Duodenal mucosa (tissue), 2 donors: Measurements from ENCODE around the gene CTNNA2.

ENCODE experiments used
- H3K27ac ChIP-seq: one replicate; pipeline ENCODE4 v1.7.0; 2013; ENCODE audit warnings: low read depth, low read length
- H3K27me3 ChIP-seq, 2 donors: one replicate each; pipeline ENCODE4 v1.7.0; 2013; ENCODE audit warnings: low read length in 2 of 2, control low read depth in 1 of 2; ENCODE audit not compliant: insufficient read depth in 2 of 2, control insufficient read depth in 1 of 2
- H3K36me3 ChIP-seq, 2 donors: one replicate each; pipeline ENCODE4 v1.7.0; 2013; ENCODE audit warnings: low read length in 2 of 2, control low read depth in 1 of 2; ENCODE audit not compliant: insufficient read depth in 2 of 2, control insufficient read depth in 1 of 2
- H3K4me1 ChIP-seq, 2 donors: one replicate each; pipeline ENCODE4 v1.7.0; 2013; ENCODE audit warnings: low read length in 2 of 2, control low read depth in 1 of 2; ENCODE audit not compliant: insufficient read depth in 2 of 2, control insufficient read depth in 1 of 2
- H3K4me3 ChIP-seq, 2 donors: one replicate each; pipeline ENCODE4 v1.7.0; 2013; ENCODE audit warnings: low read length in 2 of 2, low read depth in 1 of 2
- H3K9ac ChIP-seq, 2 donors: one replicate each; pipeline ENCODE4 v1.7.0; 2013; ENCODE audit warnings: low read length in 2 of 2, low read depth in 1 of 2
- H3K9me3 ChIP-seq, 2 donors: one replicate each; pipeline ENCODE4 v1.7.0; 2013; ENCODE audit warnings: low read length in 2 of 2, control low read depth in 1 of 2; ENCODE audit not compliant: control insufficient read depth in 1 of 2

Gene CTNNA2

GRCh38 chr2:79770926-79771325, 258.1 kb downstream of the CTNNA2 start:
- H3K4me1 ChIP-seq = no peaks in the 10 kb centered on the region
- no peaks in the 10 kb centered on the region for H3K27me3 ChIP-seq
- H3K9ac ChIP-seq = no peak overlapping the region
- no peak overlapping the region for H3K4me3 ChIP-seq
- H3K36me3 ChIP-seq = no peaks in the 10 kb centered on the region
- no peak overlapping the region for H3K27ac ChIP-seq
- no peaks in the 10 kb centered on the region for H3K9me3 ChIP-seq

GRCh38 chr2:79771493-79771892, 258.6 kb downstream of the CTNNA2 start:
- Histone ChIP-seq H3K4me3 (no peak overlapping the region), H3K27ac (no peak overlapping the region), H3K27me3 (no peaks in the 10 kb centered on the region), H3K4me1 (no peaks in the 10 kb centered on the region), H3K36me3 (no peaks in the 10 kb centered on the region), H3K9ac (no peak overlapping the region), H3K9me3 (no peaks in the 10 kb centered on the region)

- no peaks in the 10 kb centered on the region for H3K27me3 ChIP-seq
- no peak overlapping the region for H3K27ac ChIP-seq
- no peaks in the 10 kb centered on the region for H3K9me3 ChIP-seq
- H3K9ac ChIP-seq = no peak overlapping the region
- H3K4me3 ChIP-seq = no peak overlapping the region
- no peaks in the 10 kb centered on the region for H3K4me1 ChIP-seq
- H3K36me3 ChIP-seq = no peaks in the 10 kb centered on the region
Observed at GRCh38 chr2:79774016-79774415, 261.2 kb downstream of the CTNNA2 start.

DNA sequence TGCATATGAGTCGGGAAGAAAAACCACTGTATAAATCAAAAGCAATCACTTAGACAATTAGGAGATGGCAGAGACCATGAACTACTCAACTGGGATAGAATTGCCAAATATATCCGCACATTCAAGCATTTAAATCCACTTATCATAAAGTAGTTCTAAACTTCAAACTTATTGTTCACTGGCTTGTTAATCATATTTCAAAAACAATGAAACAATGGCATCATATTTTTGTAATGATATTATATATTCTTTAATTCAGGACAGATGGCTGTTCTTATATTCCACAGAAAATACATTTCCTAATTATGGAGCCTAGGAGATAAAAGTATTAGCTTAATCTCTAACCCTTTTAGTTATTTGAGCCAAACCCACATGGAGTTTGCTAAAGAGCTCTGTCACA, 263.6 kb downstream of the CTNNA2 start:
- H3K27ac ChIP-seq = no peak overlapping the region
- no peak overlapping the region for H3K9ac ChIP-seq

GRCh38 chr2:79780781-79781180, 267.9 kb downstream of the CTNNA2 start:
- Histone ChIP-seq H3K27ac (no peak overlapping the region), H3K36me3 (no peaks in the 10 kb centered on the region), H3K9ac (no peak overlapping the region), H3K9me3 (no peaks in the 10 kb centered on the region), H3K4me1 (no peaks in the 10 kb centered on the region), H3K4me3 (no peak overlapping the region), H3K27me3 (no peaks in the 10 kb centered on the region)

More for the DNA sequence above, 263.6 kb downstream of the CTNNA2 start:
- H3K27me3 ChIP-seq = no peaks in the 10 kb centered on the region
- H3K36me3 ChIP-seq = no peaks in the 10 kb centered on the region
- H3K4me1 ChIP-seq = no peaks in the 10 kb centered on the region
- H3K4me3 ChIP-seq = no peak overlapping the region
- H3K9me3 ChIP-seq = no peaks in the 10 kb centered on the region

DNA sequence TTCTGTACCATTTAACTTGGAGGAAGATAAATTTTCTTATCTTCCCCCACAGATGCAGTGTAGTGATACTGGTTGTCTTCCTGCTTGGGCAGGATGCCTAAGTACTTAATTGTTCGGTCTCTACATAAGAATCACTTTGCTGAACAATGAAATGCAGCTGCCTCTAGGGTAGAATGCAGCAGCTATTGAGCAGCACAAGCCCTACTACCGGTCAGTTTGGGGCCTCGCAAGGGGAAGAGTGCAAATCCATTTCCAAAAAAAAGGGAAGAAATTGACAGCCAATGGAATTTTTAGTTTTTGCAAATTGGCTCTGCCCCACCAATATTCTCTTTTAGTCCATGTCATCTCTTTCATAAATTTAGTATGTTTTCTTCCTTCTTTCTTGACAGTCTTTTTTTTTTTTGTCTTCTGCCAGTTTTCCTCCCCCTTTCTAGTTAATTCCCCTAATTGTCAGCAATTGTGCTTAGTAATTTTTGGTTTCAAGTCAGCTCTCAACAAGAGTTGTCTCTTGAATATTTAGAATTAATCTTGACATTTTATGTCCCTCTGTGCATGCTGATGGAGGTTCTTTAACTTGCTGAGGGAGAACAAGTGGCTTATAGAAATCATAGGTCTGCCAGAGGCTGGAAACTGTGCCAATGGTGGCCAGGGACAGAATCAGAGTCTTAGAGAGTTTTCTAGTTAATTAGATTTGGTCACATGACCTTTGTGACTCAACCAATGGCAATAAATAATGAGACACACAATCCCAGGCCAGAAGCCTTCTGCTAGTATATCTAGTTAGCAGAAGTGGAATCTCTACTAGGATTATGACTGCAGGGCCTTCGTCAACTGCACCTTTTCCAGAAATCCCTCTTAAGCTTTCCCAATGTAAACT, 270.0 kb downstream of the CTNNA2 start:
- no peaks in the 10 kb centered on the region for H3K36me3 ChIP-seq
- no peaks in the 10 kb centered on the region for H3K9me3 ChIP-seq
- no peaks in the 10 kb centered on the region for H3K27me3 ChIP-seq
- H3K4me3 ChIP-seq = no peak overlapping the region
- no peaks in the 10 kb centered on the region for H3K4me1 ChIP-seq
- no peak overlapping the region for H3K27ac ChIP-seq
- H3K9ac ChIP-seq = no peak overlapping the region

DNA sequence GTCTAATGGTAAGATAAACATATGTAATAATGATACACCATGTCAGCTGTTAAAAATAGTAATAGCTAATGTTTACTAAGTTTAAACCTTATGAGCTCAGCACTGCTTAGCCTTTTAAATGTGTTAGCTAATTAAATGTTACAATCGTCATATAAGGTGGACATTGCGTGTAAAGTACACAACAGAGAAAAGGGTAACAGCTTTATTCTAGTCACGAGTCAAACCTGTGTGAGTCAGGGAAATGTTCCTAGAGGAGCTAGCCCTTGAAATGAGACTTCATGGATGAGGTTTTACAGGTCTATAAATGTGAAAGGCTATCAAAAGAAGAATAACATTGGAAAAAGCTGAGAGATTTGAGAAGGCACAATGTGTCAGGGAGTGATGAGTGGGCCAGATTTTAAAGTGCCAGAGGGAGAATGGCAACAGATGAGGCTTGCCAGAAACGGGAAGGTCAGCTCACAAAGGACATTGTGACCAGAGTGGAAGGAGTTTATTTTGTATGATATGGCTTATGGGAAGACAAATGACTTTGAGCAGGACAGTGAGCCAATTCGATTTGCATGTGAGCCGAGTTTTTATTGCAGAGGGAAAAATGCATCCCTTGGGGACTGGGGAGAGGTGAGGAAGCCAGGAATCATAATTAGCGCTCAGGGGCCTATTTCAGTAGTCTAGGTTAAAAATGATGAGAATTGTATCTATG, 276.3 kb downstream of the CTNNA2 start:
- Histone ChIP-seq H3K4me1 (no peaks in the 10 kb centered on the region), H3K27me3 (no peaks in the 10 kb centered on the region), H3K4me3 (no peak overlapping the region), H3K27ac (no peak overlapping the region), H3K36me3 (no peaks in the 10 kb centered on the region), H3K9me3 (no peaks in the 10 kb centered on the region), H3K9ac (no peak overlapping the region)

DNA sequence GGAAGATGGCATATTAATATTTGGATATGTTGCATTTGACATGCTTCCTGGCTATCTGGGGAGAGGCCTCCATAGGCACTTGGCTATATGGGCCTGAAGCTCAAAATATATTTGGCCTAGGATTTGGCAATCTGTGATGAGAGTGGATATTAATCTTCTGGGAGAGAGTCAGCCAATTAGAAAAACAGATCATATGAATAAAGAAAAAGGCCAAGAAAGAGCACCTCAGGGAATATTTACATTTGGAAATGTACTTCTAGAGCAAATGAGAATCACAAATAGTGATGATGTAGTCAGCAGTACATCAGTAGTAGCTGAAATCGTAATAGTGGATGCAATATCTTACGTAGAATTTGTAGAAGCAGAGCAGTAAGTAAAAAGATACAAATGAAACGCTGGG, 277.0 kb downstream of the CTNNA2 start:
- H3K9me3 ChIP-seq = no peaks in the 10 kb centered on the region
- H3K36me3 ChIP-seq = no peaks in the 10 kb centered on the region
- no peaks in the 10 kb centered on the region for H3K4me1 ChIP-seq
- no peak overlapping the region for H3K4me3 ChIP-seq
- no peak overlapping the region for H3K27ac ChIP-seq
- no peaks in the 10 kb centered on the region for H3K27me3 ChIP-seq
- H3K9ac ChIP-seq = no peak overlapping the region

GRCh38 chr2:79792090-79792489, 279.2 kb downstream of the CTNNA2 start:
- Histone ChIP-seq H3K27ac (no peak overlapping the region), H3K9me3 (no peaks in the 10 kb centered on the region), H3K4me3 (no peak overlapping the region), H3K36me3 (no peaks in the 10 kb centered on the region), H3K27me3 (no peaks in the 10 kb centered on the region), H3K9ac (no peak overlapping the region), H3K4me1 (no peaks in the 10 kb centered on the region)

DNA sequence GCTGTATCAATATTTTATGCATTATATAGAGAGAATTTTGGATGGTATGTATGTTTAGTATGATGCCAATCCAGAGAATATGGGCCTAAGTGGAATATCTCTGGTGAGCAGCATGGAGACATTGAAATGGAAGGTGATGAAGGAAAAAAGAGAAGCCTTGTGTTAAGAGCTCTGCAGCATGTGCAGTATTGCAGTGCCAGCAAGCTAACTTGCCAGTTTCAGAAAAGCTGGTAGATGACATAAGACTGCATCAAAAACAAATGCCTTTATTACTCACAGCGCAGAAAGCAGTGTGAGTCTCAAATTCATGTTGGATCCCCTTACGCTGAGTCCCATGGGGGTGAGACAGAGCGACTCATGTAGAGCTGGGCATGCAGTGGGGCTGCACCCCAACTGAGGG, 280.2 kb downstream of the CTNNA2 start:
- Histone ChIP-seq H3K36me3 (no peaks in the 10 kb centered on the region), H3K4me1 (no peaks in the 10 kb centered on the region), H3K9ac (no peak overlapping the region), H3K4me3 (no peak overlapping the region), H3K27ac (no peak overlapping the region), H3K9me3 (no peaks in the 10 kb centered on the region), H3K27me3 (no peaks in the 10 kb centered on the region)
